Endothelial cell of umbilical vein (primary cell): ENCODE measurements around the gene COA7.

Experiments used
- EZH2 ChIP-seq: IDR thresholded peaks from 2 replicates; pipeline ENCODE4 v1.6.1; 2012; ENCODE audit warnings: borderline replicate concordance, low read depth, mild to moderate bottlenecking, moderate library complexity, low read length, inconsistent platforms; ENCODE audit not compliant: severe bottlenecking
- FOS ChIP-seq: IDR thresholded peaks from 2 replicates; pipeline ENCODE4 v1.6.1; 2011; ENCODE audit warnings: mild to moderate bottlenecking, low read length, moderate library complexity, borderline replicate concordance; ENCODE audit not compliant: insufficient read depth
- POLR2A ChIP-seq: IDR thresholded peaks from 2 replicates; pipeline ENCODE4 v1.6.1; 2012; ENCODE audit warnings: low read depth, mild to moderate bottlenecking, control low read depth, low read length
- POLR2AphosphoS5 ChIP-seq: IDR thresholded peaks from 2 replicates; pipeline ENCODE4 v1.6.1; 2012; ENCODE audit warnings: low read depth, mild to moderate bottlenecking, control low read depth, low read length, moderate library complexity; ENCODE audit not compliant: insufficient read depth
- TF ChIP-seq, protein P1 (sequence below), 2 donors: IDR thresholded peaks; 1 replicate in 1 of 2; 2 replicates in 1 of 2; pipeline ENCODE4 v1.5.1; 2011; ENCODE audit warnings: low read length in 2 of 2, mild to moderate bottlenecking in 2 of 2, moderate library complexity in 2 of 2, control low read depth in 1 of 2, inconsistent platforms in 1 of 2, low read depth in 1 of 2; ENCODE audit not compliant: insufficient read depth in 1 of 2; ENCODE audit errors: extremely low read depth in 1 of 2

DNA sequence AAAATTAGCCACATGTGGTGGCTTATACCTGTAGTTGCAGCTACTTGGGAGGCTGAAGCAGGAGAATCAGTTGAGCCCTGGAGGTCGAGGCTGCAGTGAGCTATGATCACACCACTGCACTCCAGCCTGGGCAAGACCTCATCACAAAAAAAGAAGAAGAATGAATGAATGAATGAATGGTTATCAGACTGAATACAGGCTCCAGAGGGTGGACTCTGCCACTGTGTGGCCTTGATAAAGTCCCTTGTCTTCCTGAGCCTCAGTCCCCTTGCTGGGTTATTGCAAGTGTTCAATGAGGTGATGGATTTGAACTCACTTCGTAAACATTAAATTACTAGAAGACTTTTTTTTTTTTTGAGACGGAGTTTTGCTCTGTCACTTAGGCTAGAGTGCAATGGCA is 40.4 kb downstream of the COA7 start:
- TF ChIP-seq, protein P1, sequence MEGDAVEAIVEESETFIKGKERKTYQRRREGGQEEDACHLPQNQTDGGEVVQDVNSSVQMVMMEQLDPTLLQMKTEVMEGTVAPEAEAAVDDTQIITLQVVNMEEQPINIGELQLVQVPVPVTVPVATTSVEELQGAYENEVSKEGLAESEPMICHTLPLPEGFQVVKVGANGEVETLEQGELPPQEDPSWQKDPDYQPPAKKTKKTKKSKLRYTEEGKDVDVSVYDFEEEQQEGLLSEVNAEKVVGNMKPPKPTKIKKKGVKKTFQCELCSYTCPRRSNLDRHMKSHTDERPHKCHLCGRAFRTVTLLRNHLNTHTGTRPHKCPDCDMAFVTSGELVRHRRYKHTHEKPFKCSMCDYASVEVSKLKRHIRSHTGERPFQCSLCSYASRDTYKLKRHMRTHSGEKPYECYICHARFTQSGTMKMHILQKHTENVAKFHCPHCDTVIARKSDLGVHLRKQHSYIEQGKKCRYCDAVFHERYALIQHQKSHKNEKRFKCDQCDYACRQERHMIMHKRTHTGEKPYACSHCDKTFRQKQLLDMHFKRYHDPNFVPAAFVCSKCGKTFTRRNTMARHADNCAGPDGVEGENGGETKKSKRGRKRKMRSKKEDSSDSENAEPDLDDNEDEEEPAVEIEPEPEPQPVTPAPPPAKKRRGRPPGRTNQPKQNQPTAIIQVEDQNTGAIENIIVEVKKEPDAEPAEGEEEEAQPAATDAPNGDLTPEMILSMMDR (IDR thresholded peaks at IDR 0.05; ENCODE audit: extremely low read depth in 1 of 2, insufficient read depth in 1 of 2, low read depth in 1 of 2, low read length in 2 of 2), result no peak
- no peak for TF ChIP-seq EZH2
- no peak for TF ChIP-seq POLR2AphosphoS5
- TF ChIP-seq POLR2A, result no peak
- TF ChIP-seq FOS, result no peak
